HG02588 (cell line): ENCODE data around the gene ITGAX.
"Not testable (repeated sequence)": the region's sequence is repeated elsewhere in the genome, so short reads cannot be mapped to it uniquely, and the experiment has no call there.

Experiments
- ATAC-seq: cut with Tn5 transposase; IDR thresholded peaks from one replicate; pipeline ENCODE4 v1.9.1; 2021; ENCODE audit warnings: mild to moderate bottlenecking, moderate library complexity; ENCODE audit not compliant: unreplicated experiment

The ITGAX gene

GRCh38 chr16:31354394-31355291, at the start of gene ITGAX:
TSS of gene ITGAX (plus strand) at chr16:31355176. CDS start at chr16:31355255, 79 bp downstream.
- ATAC-seq: peak; percentile 65

- ATAC-seq: no peak
Observed at GRCh38 chr16:31305219-31305618, 49.8 kb upstream of the ITGAX start.

GRCh38 chr16:31308381-31308780, 46.6 kb upstream of the ITGAX start:
- ATAC-seq: not testable (repeated sequence)

- no peak for ATAC-seq
Observed at GRCh38 chr16:31322500-31322899, 32.5 kb upstream of the ITGAX start.

GRCh38 chr16:31323959-31324629, 30.9 kb upstream of the ITGAX start:
- ATAC-seq: no peak

GRCh38 chr16:31325171-31325570, 29.8 kb upstream of the ITGAX start:
- no peak for ATAC-seq

GRCh38 chr16:31327646-31328225, 27.2 kb upstream of the ITGAX start:
- ATAC-seq: no peak

- ATAC-seq: no peak
Observed at GRCh38 chr16:31328322-31329052, 26.5 kb upstream of the ITGAX start.

- no peak for ATAC-seq
Observed at GRCh38 chr16:31329671-31330552, 25.1 kb upstream of the ITGAX start.

- no peak for ATAC-seq
Observed at GRCh38 chr16:31330553-31330890, 24.5 kb upstream of the ITGAX start.

- ATAC-seq: no peak
Observed at GRCh38 chr16:31331141-31331764, 23.7 kb upstream of the ITGAX start.

GRCh38 chr16:31331807-31332301, 23.1 kb upstream of the ITGAX start:
- ATAC-seq: no peak

GRCh38 chr16:31332544-31332943, 22.4 kb upstream of the ITGAX start:
- ATAC-seq: no peak

GRCh38 chr16:31333686-31334649, 21.0 kb upstream of the ITGAX start:
- no peak for ATAC-seq

- ATAC-seq: no peak
Observed at GRCh38 chr16:31334934-31335333, 20.0 kb upstream of the ITGAX start.

- no peak for ATAC-seq
Observed at GRCh38 chr16:31335431-31335830, 19.5 kb upstream of the ITGAX start.

- not testable (repeated sequence) for ATAC-seq
Observed at GRCh38 chr16:31338166-31338685, 16.8 kb upstream of the ITGAX start.

GRCh38 chr16:31344712-31345111, 10.3 kb upstream of the ITGAX start:
- ATAC-seq: no peak
